Endothelial cell of umbilical vein (primary cell): ENCODE data around the gene SH3TC1. TPM values are rescaled to one million over a fixed set of nuclear protein-coding genes. Genes with fewer than 3 reads are reported as not detected.

Source experiments
- BruUV-seq: library from RNA; stranded (reverse); fragments of 400-500 nt; replicated peaks from 2 replicates; lab custom pipeline; 2021; lab: Mats Ljungman, UMichigan
- CTCF ChIA-PET: fragments of 300-600, 350-600 bp; sonication (Branson Sonifier 250); formaldehyde crosslinking; loops from one replicate; lab custom pipeline; 2021; ENCODE audit warnings: antibody characterized with exemption, inconsistent platforms; lab: Charles Lee
- POLR2A ChIA-PET: fragments of 300-600, 350-600 bp; sonication (Branson Sonifier 250); formaldehyde crosslinking; loops from one replicate; lab custom pipeline; 2021; ENCODE audit warnings: antibody characterized with exemption, inconsistent platforms; lab: Charles Lee
- DNase-seq: peaks from one replicate; pipeline ENCODE4 v3.0.0-alpha.2; 2011; ENCODE audit warnings: low read depth, low spot score
- FAIRE-seq: peaks from 2 replicates; lab custom pipeline; 2011; peaks lifted over from hg19 to GRCh38; lab: Jason Lieb, UNC
- H2AFZ ChIP-seq: 2 replicates; pipeline ENCODE4 v1.6.0; 2012; ENCODE audit warnings: low read depth, low read length, control low read depth, inconsistent platforms
- H3K27ac ChIP-seq: 2 replicates; pipeline ENCODE4 v1.5.1; 2011; ENCODE audit warnings: low read depth, mild to moderate bottlenecking, control low read depth, low read length, moderate library complexity; ENCODE audit not compliant: insufficient read depth
- H3K27me3 ChIP-seq, 2 experiments: 2 replicates each; pipeline versions ENCODE4 v1.6.0 to v1.6.1; 2011; ENCODE audit warnings: low read length in 2 of 2, mixed read lengths in 1 of 2; ENCODE audit not compliant: control insufficient read depth in 2 of 2, insufficient read depth in 2 of 2
- H3K36me3 ChIP-seq, 2 experiments: 2 replicates in 1 of 2; 3 replicates in 1 of 2; pipeline ENCODE4 v1.5.1; 2011; ENCODE audit warnings: low read length in 2 of 2, mild to moderate bottlenecking in 1 of 2, moderate library complexity in 1 of 2; ENCODE audit not compliant: control insufficient read depth in 2 of 2, insufficient read depth in 2 of 2; ENCODE audit errors: extremely low read depth in 1 of 2
- H3K4me1 ChIP-seq: 3 replicates; pipeline ENCODE4 v1.5.1; 2011; ENCODE audit warnings: mild to moderate bottlenecking, low read length; ENCODE audit not compliant: control insufficient read depth, insufficient read depth; ENCODE audit errors: extremely low read depth
- H3K4me2 ChIP-seq: 2 replicates; pipeline ENCODE4 v1.6.1; 2011; ENCODE audit warnings: low read length, control low read depth, mixed read lengths; ENCODE audit not compliant: insufficient read depth
- H3K4me3 ChIP-seq, 3 experiments: fragments of 200-600 bp in 1 of 3; sonication (generic), shearing (Covaris generic) in 1 of 3; replicated peaks in 1 of 3; 2 replicates each; pipeline ENCODE4 v1.5.1; 2011 to 2016; ENCODE audit warnings: control low read depth in 3 of 3, low read length in 3 of 3, mild to moderate bottlenecking in 2 of 3, inconsistent platforms in 1 of 3, low read depth in 1 of 3, moderate library complexity in 1 of 3; ENCODE audit not compliant: insufficient read depth in 1 of 3
- H3K79me2 ChIP-seq: 2 replicates; pipeline ENCODE4 v1.6.0; 2012; ENCODE audit warnings: low read length, inconsistent platforms; ENCODE audit not compliant: control insufficient read depth, insufficient read depth
- H3K9ac ChIP-seq: replicated peaks from 2 replicates; pipeline ENCODE3; 2011; ENCODE audit warnings: low read length, control low read depth; ENCODE audit not compliant: insufficient read depth; ENCODE audit errors: extremely low read depth
- H3K9me1 ChIP-seq: replicated peaks from 3 replicates; pipeline ENCODE4 v1.6.0; 2011; ENCODE audit warnings: mild to moderate bottlenecking, low read length; ENCODE audit not compliant: control insufficient read depth, insufficient read depth; ENCODE audit errors: extremely low read depth
- H3K9me3 ChIP-seq: replicated peaks from 2 replicates; pipeline ENCODE4 v1.5.1; 2012; ENCODE audit warnings: low read length, inconsistent platforms; ENCODE audit not compliant: control insufficient read depth, insufficient read depth
- H4K20me1 ChIP-seq: replicated peaks from 2 replicates; pipeline ENCODE3; 2011; ENCODE audit warnings: mild to moderate bottlenecking, low read length; ENCODE audit not compliant: control insufficient read depth, insufficient read depth; ENCODE audit errors: extremely low read depth
- EZH2 ChIP-seq: IDR thresholded peaks from 2 replicates; pipeline ENCODE4 v1.6.1; 2012; ENCODE audit warnings: borderline replicate concordance, low read depth, mild to moderate bottlenecking, moderate library complexity, low read length, inconsistent platforms; ENCODE audit not compliant: severe bottlenecking
- FOS ChIP-seq: IDR thresholded peaks from 2 replicates; pipeline ENCODE4 v1.6.1; 2011; ENCODE audit warnings: mild to moderate bottlenecking, low read length, moderate library complexity, borderline replicate concordance; ENCODE audit not compliant: insufficient read depth
- GATA2 ChIP-seq: IDR thresholded peaks from 2 replicates; pipeline ENCODE4 v1.7.0; 2011; ENCODE audit warnings: low read depth, mild to moderate bottlenecking, moderate library complexity, mixed read lengths, low read length; ENCODE audit not compliant: insufficient read length, insufficient read depth
- JUN ChIP-seq: IDR thresholded peaks from 2 replicates; pipeline ENCODE4 v1.6.1; 2011; ENCODE audit warnings: borderline replicate concordance, low read depth; ENCODE audit not compliant: insufficient read length, insufficient read depth
- MYC ChIP-seq: IDR thresholded peaks from one replicate; pipeline ENCODE4 v1.6.1; 2011; ENCODE audit warnings: mild to moderate bottlenecking, low read depth, low read length
- POLR2A ChIP-seq: IDR thresholded peaks from 2 replicates; pipeline ENCODE4 v1.6.1; 2012; ENCODE audit warnings: low read depth, mild to moderate bottlenecking, control low read depth, low read length
- POLR2AphosphoS5 ChIP-seq: IDR thresholded peaks from 2 replicates; pipeline ENCODE4 v1.6.1; 2012; ENCODE audit warnings: low read depth, mild to moderate bottlenecking, control low read depth, low read length, moderate library complexity; ENCODE audit not compliant: insufficient read depth
- dilution Hi-C: fragments of 300-500 bp; cut with MboI; formaldehyde crosslinking; loops from one replicate; pipeline ENCODE4 v1.15.0; 2019; ENCODE audit warnings: low sequenced_read_pairs; ENCODE audit not compliant: extremely low pct_ligation_motif_present
- intact Hi-C: fragments of 100-400 bp; cut with micrococcal nuclease; formaldehyde crosslinking; loops from one replicate; pipeline ENCODE4 v1.10.0; 2022
- polyA plus RNA-seq, 4 experiments: library from polyadenylated mRNA; depleted of rRNA in 3 of 4; stranded (reverse) in 3 of 4; unstranded in 1 of 4; fragments of >200 nt; gene quantifications; 2 replicates each; pipeline versions ENCODE4 v1.2.1 to v1.2.3, GENCODE V29; 2011 to 2012; ENCODE audit warnings: missing spikeins in 1 of 4
- total RNA-seq: library from RNA; stranded (reverse); gene quantifications from 2 replicates; pipeline ENCODE4 v1.2.3, GENCODE V29; 2021
- TF ChIP-seq, protein P1 (sequence below), 2 donors: IDR thresholded peaks; 1 replicate in 1 of 2; 2 replicates in 1 of 2; pipeline ENCODE4 v1.5.1; 2011; ENCODE audit warnings: low read length in 2 of 2, mild to moderate bottlenecking in 2 of 2, moderate library complexity in 2 of 2, control low read depth in 1 of 2, inconsistent platforms in 1 of 2, low read depth in 1 of 2; ENCODE audit not compliant: insufficient read depth in 1 of 2; ENCODE audit errors: extremely low read depth in 1 of 2
- TF ChIP-seq, protein P2 (sequence below): IDR thresholded peaks from 2 replicates; pipeline ENCODE4 v1.6.1; 2011; ENCODE audit not compliant: insufficient read depth, insufficient read length

The SH3TC1 gene
- total and polyA plus RNA-seq, 2 donors (not counting 3 experiments of a cell fraction or from before 2014, with no cell fraction given): 96.5 to 192 TPM

DNA sequence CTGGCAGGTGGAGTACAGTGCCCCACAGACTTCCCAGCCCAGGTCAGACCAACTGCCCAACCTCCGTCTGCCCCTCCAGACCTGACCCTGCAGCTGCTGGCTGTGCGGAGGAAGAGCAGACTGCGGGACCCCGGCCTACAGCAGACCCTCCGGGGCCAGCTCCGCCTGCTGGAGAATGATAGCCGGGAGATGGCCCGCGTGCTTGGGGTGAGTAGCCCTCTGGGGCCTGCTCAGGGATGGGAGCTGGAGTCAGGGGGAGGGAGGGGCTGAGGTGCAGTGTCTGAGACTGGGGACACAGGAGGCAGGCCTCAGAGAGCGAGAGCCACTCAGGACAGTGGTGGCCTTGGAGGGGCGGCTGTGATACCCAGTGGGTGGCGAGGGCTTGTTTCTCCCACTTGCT lies 13.5 kb downstream of the SH3TC1 start:
- H3K27ac ChIP-seq: no peak overlapping the region
- DNase-seq: no peak
- no TSS peak for BruUV-seq
- intact Hi-C loops: no loop called here
- no peak overlapping the region for H3K4me2 ChIP-seq
- CTCF ChIA-PET: interaction anchor here (1.8 kb wide), 1 partner anchor 36 kb away, joined by 14 read pairs; no protein-coding TSS in a partner anchor
- no peaks in the 10 kb centered on the region for H3K9me1 ChIP-seq
- no peaks in the 10 kb centered on the region for H4K20me1 ChIP-seq
- POLR2A ChIA-PET: no interaction called here
- H3K79me2 ChIP-seq: peaks cover 5% of the 10 kb centered on the region
- H3K4me1 ChIP-seq: no peaks in the 10 kb centered on the region
- FAIRE-seq: no peak
- no peak overlapping the region for H3K4me3 ChIP-seq
- no peaks in the 10 kb centered on the region for H3K27me3 ChIP-seq
- H3K9me3 ChIP-seq: no peaks in the 10 kb centered on the region
- dilution Hi-C loops: no loop called here
- TF ChIP-seq, protein P1, sequence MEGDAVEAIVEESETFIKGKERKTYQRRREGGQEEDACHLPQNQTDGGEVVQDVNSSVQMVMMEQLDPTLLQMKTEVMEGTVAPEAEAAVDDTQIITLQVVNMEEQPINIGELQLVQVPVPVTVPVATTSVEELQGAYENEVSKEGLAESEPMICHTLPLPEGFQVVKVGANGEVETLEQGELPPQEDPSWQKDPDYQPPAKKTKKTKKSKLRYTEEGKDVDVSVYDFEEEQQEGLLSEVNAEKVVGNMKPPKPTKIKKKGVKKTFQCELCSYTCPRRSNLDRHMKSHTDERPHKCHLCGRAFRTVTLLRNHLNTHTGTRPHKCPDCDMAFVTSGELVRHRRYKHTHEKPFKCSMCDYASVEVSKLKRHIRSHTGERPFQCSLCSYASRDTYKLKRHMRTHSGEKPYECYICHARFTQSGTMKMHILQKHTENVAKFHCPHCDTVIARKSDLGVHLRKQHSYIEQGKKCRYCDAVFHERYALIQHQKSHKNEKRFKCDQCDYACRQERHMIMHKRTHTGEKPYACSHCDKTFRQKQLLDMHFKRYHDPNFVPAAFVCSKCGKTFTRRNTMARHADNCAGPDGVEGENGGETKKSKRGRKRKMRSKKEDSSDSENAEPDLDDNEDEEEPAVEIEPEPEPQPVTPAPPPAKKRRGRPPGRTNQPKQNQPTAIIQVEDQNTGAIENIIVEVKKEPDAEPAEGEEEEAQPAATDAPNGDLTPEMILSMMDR (IDR thresholded peaks at IDR 0.05; ENCODE audit: extremely low read depth in 1 of 2, insufficient read depth in 1 of 2, low read depth in 1 of 2, low read length in 2 of 2): no peak
- TF ChIP-seq POLR2AphosphoS5: no peak
- no peak for TF ChIP-seq GATA2
- no peak for TF ChIP-seq EZH2
- TF ChIP-seq POLR2A: no peak
- no peak for TF ChIP-seq JUN
- no peak for TF ChIP-seq MYC
- TF ChIP-seq, protein P2, sequence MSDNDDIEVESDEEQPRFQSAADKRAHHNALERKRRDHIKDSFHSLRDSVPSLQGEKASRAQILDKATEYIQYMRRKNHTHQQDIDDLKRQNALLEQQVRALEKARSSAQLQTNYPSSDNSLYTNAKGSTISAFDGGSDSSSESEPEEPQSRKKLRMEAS: no peak
- TF ChIP-seq FOS: no peak
- H3K9ac ChIP-seq: no peak overlapping the region
- peaks cover 17 to 79% of the 10 kb centered on the region in 2 experiments for H3K36me3 ChIP-seq
- H2AFZ ChIP-seq: no peak overlapping the region
